SK-N-SH treated with all-trans-retinoic acid at 6 μM for 48 hours (cell line): ENCODE data around the gene MUL1.

ENCODE experiments used
- ARNTL ChIP-seq: fragments of 450-650 bp; formaldehyde crosslinking; IDR thresholded peaks from 2 replicates; pipeline ENCODE4 v1.5.0; 2020; ENCODE audit warnings: low read depth, mild to moderate bottlenecking, moderate library complexity, borderline replicate concordance
- BACH2 ChIP-seq: fragments of 250-450 bp; sonication (Bioruptor Pico); IDR thresholded peaks from 2 replicates; pipeline ENCODE4 v1.9.0; 2021; ENCODE audit warnings: mild to moderate bottlenecking, borderline replicate concordance
- ZNF565 ChIP-seq: fragments of 450-650 bp; formaldehyde crosslinking; conservative IDR thresholded peaks from 2 replicates; pipeline ENCODE4 v1.5.0; 2020; ENCODE audit warnings: low read depth, mild to moderate bottlenecking, moderate library complexity

DNA sequence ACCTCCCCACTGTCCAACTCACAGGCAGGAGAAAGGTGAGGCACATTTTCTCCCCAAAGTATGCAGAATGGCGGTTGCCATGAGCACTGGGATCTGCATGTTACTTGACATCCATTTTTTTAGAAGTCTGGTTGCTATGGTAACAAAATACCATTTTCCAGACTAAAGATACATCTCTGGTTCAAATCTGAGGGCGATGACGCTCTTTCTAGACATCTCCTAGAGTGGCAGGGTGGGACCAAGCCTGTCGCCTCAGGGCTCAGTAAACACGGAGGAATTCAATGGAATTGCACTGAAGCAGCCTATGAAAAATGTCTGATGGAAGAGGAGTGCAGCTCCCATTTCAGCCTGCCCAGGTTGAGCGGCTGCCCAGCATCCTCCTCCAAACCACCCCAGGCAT, 22.9 kb upstream of the MUL1 start:
- TF ChIP-seq ZNF565 (CRISPR knock-in tag) (no peak), ARNTL (CRISPR knock-in tag) (no peak), BACH2 (CRISPR knock-in tag) (no peak)
